Astrocyte (in vitro differentiated cells and primary cell): ENCODE results near the gene SLC12A3.

Experiments
- CTCF ChIP-seq: IDR thresholded peaks from 2 replicates; pipeline ENCODE4 v1.5.1; 2011; ENCODE audit warnings: low read depth, mild to moderate bottlenecking, inconsistent platforms, low read length, moderate library complexity; ENCODE audit not compliant: insufficient read depth
- EZH2 ChIP-seq: IDR thresholded peaks from 2 replicates; pipeline ENCODE4 v1.6.1; 2012; ENCODE audit warnings: mild to moderate bottlenecking, low read length, inconsistent platforms; ENCODE audit not compliant: insufficient read depth

DNA sequence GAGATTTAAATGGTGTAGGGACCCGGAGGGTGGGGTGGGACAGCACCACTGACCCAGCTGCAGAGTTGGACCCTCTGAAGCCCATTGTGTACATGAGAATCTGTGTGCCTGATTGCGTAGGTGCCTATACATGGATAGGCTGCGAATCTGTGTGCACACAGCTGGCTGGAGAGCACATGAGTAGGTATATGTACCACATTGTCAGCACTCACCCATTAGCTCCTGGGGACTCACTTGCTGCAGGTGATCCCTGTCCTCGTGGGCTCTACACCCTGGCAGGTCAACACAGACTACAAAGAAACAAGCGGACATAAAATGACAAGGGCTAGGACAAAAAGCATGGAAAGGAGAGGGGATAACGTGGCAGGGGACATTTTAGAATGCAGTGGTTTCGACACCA is 85.4 kb downstream of the SLC12A3 start:
- TF ChIP-seq CTCF (no peak), EZH2 (no peak)
